GM12878 (cell line): ENCODE results near the gene OTOP3. TPM values are rescaled to one million over a fixed set of nuclear protein-coding genes. Genes with fewer than 3 reads are reported as not detected.

Experiments used
- ATAC-seq: fragments of 200-7000 bp; cut with Tn5 transposase; 3 replicates; pipeline ENCODE4 v1.9.1; 2020; ENCODE audit warnings: mild to moderate bottlenecking, moderate library complexity
- BruUV-seq: library from RNA; stranded (reverse); fragments of 400-500 nt; replicated peaks from 2 replicates; lab custom pipeline; 2021; lab: Mats Ljungman, UMichigan
- CTCF ChIA-PET: fragments of 300-600 bp; sonication (Branson Sonifier 250); formaldehyde crosslinking; extraction: SDS; loops from one replicate; lab custom pipeline; 2021; ENCODE audit warnings: inconsistent platforms; lab: Yijun Ruan, JAX
- POLR2A ChIA-PET: fragments of 350-600 bp; formaldehyde crosslinking; extraction: SDS; loops from one replicate; lab custom pipeline; 2021; ENCODE audit warnings: inconsistent platforms; lab: Charles Lee
- RAD21 ChIA-PET: fragments of 300-600 bp; sonication (Branson Sonifier 250); formaldehyde crosslinking; loops from one replicate; lab custom pipeline; 2023; ENCODE audit warnings: antibody characterized with exemption; ENCODE audit not compliant: unreplicated experiment; lab: Charles Lee
- SMC1A ChIA-PET: fragments of 300-600 bp; sonication (Branson Sonifier 250); formaldehyde crosslinking; loops from one replicate; lab custom pipeline; 2023; ENCODE audit not compliant: unreplicated experiment, uncharacterized antibody; lab: Charles Lee
- DNase-seq: peaks from one replicate; pipeline ENCODE4 v3.0.0-alpha.2; 2011; ENCODE audit warnings: low read depth, low spot score
- FAIRE-seq: peaks from 3 replicates; lab custom pipeline; 2011; peaks lifted over from hg19 to GRCh38; lab: Jason Lieb, UNC
- H2AFZ ChIP-seq: 2 replicates; pipeline ENCODE4 v1.6.0; 2011; ENCODE audit warnings: low read depth, low read length, control low read depth; ENCODE audit not compliant: control insufficient read depth
- H3K27ac ChIP-seq: 2 replicates; pipeline ENCODE4 v1.5.1; 2011; ENCODE audit warnings: control low read depth; ENCODE audit not compliant: control insufficient read depth, insufficient read depth
- H3K27me3 ChIP-seq, 2 experiments: replicated peaks in 1 of 2; 2 replicates each; pipeline versions ENCODE4 v1.6.0 to v1.6.1; 2011; ENCODE audit warnings: low read length in 1 of 2; ENCODE audit not compliant: control insufficient read depth in 2 of 2, insufficient read depth in 2 of 2
- H3K36me3 ChIP-seq, 2 experiments: 2 replicates each; pipeline ENCODE4 v1.5.1; 2011; ENCODE audit warnings: low read length in 1 of 2; ENCODE audit not compliant: control insufficient read depth in 2 of 2, insufficient read depth in 2 of 2
- H3K4me1 ChIP-seq: 2 replicates; pipeline ENCODE4 v1.6.1; 2011; ENCODE audit warnings: mild to moderate bottlenecking, low read length, moderate library complexity, mixed read lengths; ENCODE audit not compliant: control insufficient read depth, insufficient read depth
- H3K4me2 ChIP-seq: 2 replicates; pipeline ENCODE4 v1.6.0; 2011; ENCODE audit warnings: control low read depth; ENCODE audit not compliant: control insufficient read depth, insufficient read depth
- H3K4me3 ChIP-seq: fragments of 200-600 bp; sonication (generic); 2 replicates; pipeline ENCODE4 v1.5.1; 2016
- H3K79me2 ChIP-seq: 2 replicates; pipeline ENCODE4 v1.6.0; 2011; ENCODE audit warnings: low read length; ENCODE audit not compliant: control insufficient read depth, insufficient read depth
- H3K9ac ChIP-seq: 2 replicates; pipeline ENCODE4 v1.8.0; 2011; ENCODE audit warnings: low read length, control low read depth, mixed read lengths; ENCODE audit not compliant: control insufficient read depth, insufficient read depth
- H3K9me3 ChIP-seq: replicated peaks from 3 replicates; pipeline ENCODE4 v1.5.1; 2011; ENCODE audit warnings: mild to moderate bottlenecking, low read length; ENCODE audit not compliant: control insufficient read depth, insufficient read depth
- H4K20me1 ChIP-seq: 2 replicates; pipeline ENCODE4 v1.6.0; 2011; ENCODE audit not compliant: control insufficient read depth, insufficient read depth
- BACH1 ChIP-seq: fragments of 450-650 bp; IDR thresholded peaks from 2 replicates; pipeline ENCODE4 v1.6.1; 2017; ENCODE audit warnings: mild to moderate bottlenecking, borderline replicate concordance
- BHLHE40 ChIP-seq, 2 experiments: fragments of 450-650 bp in 1 of 2; IDR thresholded peaks; 2 replicates each; pipeline ENCODE4 v1.6.1; 2011 to 2017; ENCODE audit warnings: low read depth in 2 of 2, borderline replicate concordance in 1 of 2, improper control_type of control experiment in 1 of 2, low read length in 1 of 2, mild to moderate bottlenecking in 1 of 2
- CREM ChIP-seq: IDR thresholded peaks from 2 replicates; pipeline ENCODE4 v1.6.1; 2014; ENCODE audit warnings: antibody characterized with exemption, low read depth
- ESRRA ChIP-seq: IDR thresholded peaks from 2 replicates; pipeline ENCODE4 v1.6.1; 2012; ENCODE audit warnings: mild to moderate bottlenecking, low read length, improper control_type of control experiment
- GABPA ChIP-seq: IDR thresholded peaks from 2 replicates; pipeline ENCODE4 v1.6.1; 2014; ENCODE audit warnings: antibody characterized with exemption, low read depth, mild to moderate bottlenecking, inconsistent platforms
- NR2C2 ChIP-seq: IDR thresholded peaks from 2 replicates; pipeline ENCODE4 v1.6.1; 2011; ENCODE audit warnings: borderline replicate concordance, low read depth; ENCODE audit not compliant: control insufficient read depth, insufficient read length
- POLR2AphosphoS2 ChIP-seq: IDR thresholded peaks from 2 replicates; pipeline ENCODE4 v1.6.1; 2011; ENCODE audit warnings: low read depth, mild to moderate bottlenecking, low read length, improper control_type of control experiment, moderate library complexity
- REST ChIP-seq: IDR thresholded peaks from 2 replicates; pipeline ENCODE4 v1.6.1; 2012; ENCODE audit warnings: mild to moderate bottlenecking, low read depth, low read length
- SUZ12 ChIP-seq: fragments of 200-600 bp; sonication (generic); IDR thresholded peaks from one replicate; pipeline ENCODE4 v1.6.1; 2018; ENCODE audit warnings: antibody characterized with exemption, mild to moderate bottlenecking; ENCODE audit not compliant: unreplicated experiment
- ZBTB4 ChIP-seq: fragments of 450-650 bp; formaldehyde crosslinking; IDR thresholded peaks from 2 replicates; pipeline ENCODE4 v1.4.0; 2022; ENCODE audit warnings: mild to moderate bottlenecking, moderate library complexity
- ZNF207 ChIP-seq: fragments of 450-650 bp; IDR thresholded peaks from 2 replicates; pipeline ENCODE4 v1.6.1; 2014; ENCODE audit warnings: antibody characterized with exemption, mild to moderate bottlenecking, borderline replicate concordance
- ZNF217 ChIP-seq: fragments of 450-650 bp; IDR thresholded peaks from 2 replicates; pipeline ENCODE4 v1.6.1; 2017; ENCODE audit warnings: antibody characterized with exemption, mild to moderate bottlenecking
- WGBS: methylation state at CpG from one replicate; pipeline ENCODE4 v1.1.6; 2016; ENCODE audit warnings: low lambda C conversion rate; ENCODE audit not compliant: insufficient replicate concordance, insufficient coverage; ENCODE audit errors: missing lambda C conversion rate; 5-methylcytosine and 5-hydroxymethylcytosine counted together
- in situ Hi-C: fragments of 300-500 bp; cut with MboI; formaldehyde crosslinking; loops from 9 replicates; pipeline ENCODE4 v1.14.3; 2018; ENCODE audit warnings: mixed read lengths
- intact Hi-C: fragments of 100-400 bp; cut with micrococcal nuclease; formaldehyde crosslinking; loops from one replicate; pipeline ENCODE4 v1.14.2; 2022; ENCODE audit not compliant: unreplicated experiment
- polyA plus RNA-seq, 11 experiments: library from polyadenylated mRNA; depleted of rRNA in 4 of 11; unstranded in 6 of 11; stranded (reverse) in 5 of 11; fragments of >200 nt; fragmentation: Nextera tagmentation in 4 of 11; fragmentation: Illumina TruSeq in 1 of 11; extraction: Ambion mirVana in 4 of 11; extraction: Trizol in 1 of 11; gene quantifications; 1 replicate in 1 of 11; 2 replicates in 10 of 11; pipeline versions ENCODE4 v1.2.1 to v1.2.3, GENCODE V29; 2011 to 2016; ENCODE audit warnings: inconsistent platforms in 2 of 11, missing spikeins in 2 of 11, low read depth in 1 of 11
- total RNA-seq, 4 experiments: library from RNA; depleted of rRNA in 3 of 4; stranded (reverse); fragments of >200 nt in 3 of 4; fragmentation: Illumina TruSeq in 1 of 4; extraction: Trizol in 1 of 4; gene quantifications; 2 replicates each; pipeline versions ENCODE4 v1.2.1 to v1.2.3, GENCODE V29; 2013 to 2021

The OTOP3 gene
- total and polyA plus RNA-seq, 10 of the 15 experiments (the other 5 are each of a cell fraction or from before 2014, with no cell fraction given), result 0.03 to 0.06 TPM; not detected in 8

- TF ChIP-seq POLR2AphosphoS2 (no peak), CREM (no peak), BACH1 (no peak)
These were observed 52.4 kb downstream of the OTOP3 start (continued) for GRCh38 chr17:74987909-74988711.

- no peaks in the 10 kb centered on the region for H3K36me3 ChIP-seq
- ChIA-PET SMC1A (interaction anchor here (0.6 to 1.4 kb wide), 2 partner anchors 9 to 1273 kb away, joined by 3 read pairs; no protein-coding TSS in a partner anchor), CTCF (interaction anchor here (0.6 to 3.7 kb wide), 4 partner anchors 21 to 238 kb away, joined by 3 to 17 read pairs (median 4); partner anchors contain the start of gene MRPL58), RAD21 (interaction anchor here (1.4 to 1.7 kb wide), 2 partner anchors 29 to 211 kb away, joined by 3 to 8 read pairs; no protein-coding TSS in a partner anchor), POLR2A (no interaction called here)
- peaks cover 3% of the 10 kb centered on the region; the same call in 1 of the 2 replicates for H3K4me1 ChIP-seq
- no peaks in the 10 kb centered on the region for H4K20me1 ChIP-seq
- no peaks in the 10 kb centered on the region for H3K9me3 ChIP-seq
- 47% methylated on average over 10 of the region's 10 CpGs for WGBS
- no peaks in the 10 kb centered on the region for H3K79me2 ChIP-seq
- H3K27me3 ChIP-seq, result peaks cover 2 to 16% of the 10 kb centered on the region in 2 experiments; a peak in 3 of 4 replicates
- H3K27ac ChIP-seq, result no peak overlapping the region
- intact Hi-C loops (no loop called here), in situ Hi-C loops (no loop called here)
- DNase-seq (no peak), FAIRE-seq (no peak), ATAC-seq (no peak)
- H3K9ac ChIP-seq, result no peak overlapping the region
- H3K4me2 ChIP-seq, result no peak overlapping the region
- no peak overlapping the region for H3K4me3 ChIP-seq
- no TSS peak for BruUV-seq
- no peak overlapping the region for H2AFZ ChIP-seq
- TF ChIP-seq SUZ12 (no peak), GABPA (no peak), ZNF207 (no peak), BHLHE40 (IDR thresholded peaks at IDR 0.05; ENCODE audit: borderline replicate concordance in 1 of 2, low read depth in 2 of 2, low read length in 1 of 2) (no peak), NR2C2 (no peak), ZNF217 (no peak), ZBTB4 (CRISPR knock-in tag) (no peak), POLR2AphosphoS2 (no peak), REST (no peak), ESRRA (no peak)
These were observed 54.9 kb downstream of the OTOP3 start for GRCh38 chr17:74990581-74991105.
